Epidermal melanocyte (primary cell): Measurements from ENCODE around the gene EYS.
"Not testable (repeated sequence)": the region's sequence is repeated elsewhere in the genome, so short reads cannot be mapped to it uniquely, and the experiment has no call there.

ENCODE experiments used
- DNase-seq: peaks from one replicate; pipeline ENCODE4 v3.0.0; 2011; ENCODE audit warnings: low spot score; ENCODE audit not compliant: insufficient read length

EYS gene

GRCh38 chr6:64000818-64001491, 1706.1 kb downstream of the EYS start:
- DNase-seq = no peak

DNA sequence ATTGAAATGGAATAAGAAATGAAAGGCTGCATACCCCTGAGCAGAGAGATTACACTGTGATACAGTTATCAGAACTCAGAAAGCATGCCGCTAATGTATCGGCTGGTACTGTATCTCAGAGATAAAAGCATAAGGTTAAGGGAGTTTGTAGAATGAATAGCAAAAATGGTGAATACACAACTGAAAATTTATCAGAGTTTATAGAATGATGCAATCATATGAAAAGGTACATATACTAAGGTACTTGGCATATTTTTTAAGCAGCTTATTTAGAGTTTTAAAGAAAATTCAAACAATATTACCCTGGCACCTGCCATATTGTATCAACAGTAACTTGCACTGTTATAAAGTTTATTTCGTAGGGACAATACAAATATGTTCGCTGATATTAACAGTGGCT, 1707.4 kb downstream of the EYS start:
- DNase-seq = no peak

- DNase-seq = no peak
These were observed 1708.0 kb downstream of the EYS start for GRCh38 chr6:63998991-63999390.

DNA sequence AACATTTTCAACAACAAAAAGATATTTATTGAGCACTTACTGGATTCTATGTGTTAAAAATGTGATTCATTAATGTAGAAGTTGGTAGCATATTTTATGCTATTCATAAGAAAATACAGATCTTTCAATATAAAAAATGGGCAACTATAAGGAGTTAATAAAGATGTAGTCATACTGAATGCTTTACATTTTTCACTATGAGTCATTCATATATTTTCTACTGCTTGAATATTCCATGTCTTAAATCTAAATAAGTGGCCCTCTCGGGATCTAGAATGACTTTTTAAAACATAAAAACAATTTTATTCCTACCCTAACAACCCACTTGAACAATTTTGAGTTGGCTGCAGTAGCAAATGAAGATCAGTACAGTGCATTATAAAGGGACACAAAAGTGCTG, 1709.3 kb downstream of the EYS start:
- DNase-seq = no peak

- DNase-seq = no peak
These were observed 1709.8 kb downstream of the EYS start for GRCh38 chr6:63997221-63997620.

GRCh38 chr6:63985223-63985622, 1721.8 kb downstream of the EYS start:
- no peak for DNase-seq

GRCh38 chr6:63975699-63976098, 1731.3 kb downstream of the EYS start:
- DNase-seq = no peak

GRCh38 chr6:63968650-63969049, 1738.4 kb downstream of the EYS start:
- no peak for DNase-seq

DNA sequence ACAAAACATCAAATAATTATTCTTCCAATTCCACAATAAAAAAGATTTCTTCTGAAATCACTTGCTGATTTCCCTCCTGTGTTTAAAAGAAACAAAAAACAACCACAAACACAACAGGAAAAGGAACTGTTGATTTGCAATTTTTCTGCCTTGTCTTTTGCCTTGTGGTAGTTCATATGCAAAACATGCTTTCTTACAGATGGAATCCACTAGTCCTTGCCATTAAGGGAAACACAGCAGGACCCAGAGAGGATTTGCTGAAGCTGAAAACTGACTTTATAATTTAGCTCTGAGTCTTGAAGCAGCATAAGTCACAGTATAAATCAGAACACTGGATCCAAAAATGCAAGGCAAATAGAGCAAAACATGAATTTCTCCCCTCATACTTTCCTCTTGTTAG, 1742.7 kb downstream of the EYS start:
- no peak for DNase-seq

GRCh38 chr6:63963769-63964315, 1743.2 kb downstream of the EYS start:
- DNase-seq = no peak

GRCh38 chr6:63953336-63954021, 1753.5 kb downstream of the EYS start:
- not testable (repeated sequence) for DNase-seq

DNA sequence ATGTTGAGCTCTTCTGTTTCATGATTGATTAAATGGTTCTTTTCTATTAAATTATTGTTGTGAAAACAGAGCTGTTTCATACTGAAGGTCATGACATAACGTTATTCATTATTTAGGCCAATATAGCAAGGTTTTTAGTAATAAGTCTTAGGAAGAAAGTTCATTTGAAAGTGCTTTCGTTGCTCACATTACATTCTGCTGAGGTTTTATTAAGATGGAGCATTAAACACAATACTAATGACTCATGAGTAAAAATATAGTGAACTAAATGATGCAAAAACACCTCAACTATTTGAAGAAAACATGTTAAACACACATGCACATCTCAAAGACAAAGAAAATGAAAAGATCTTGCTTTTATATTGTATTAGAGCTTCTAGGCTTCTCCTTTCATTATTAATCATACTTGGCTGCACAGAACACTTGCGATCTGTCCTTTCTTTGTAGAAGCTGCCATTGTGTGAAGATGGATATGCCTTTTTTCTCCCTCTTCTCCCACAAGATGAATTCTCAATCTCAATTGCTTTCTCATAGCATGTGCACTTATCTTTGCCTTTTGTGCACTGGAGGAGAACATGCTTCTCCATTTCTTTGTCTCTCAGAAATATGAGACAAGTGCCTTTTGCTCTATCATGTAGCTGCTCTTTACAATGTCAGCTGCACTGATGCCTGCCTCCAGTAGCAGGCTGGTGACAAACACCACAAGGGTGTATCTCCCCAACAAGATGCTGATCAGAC, 1759.1 kb downstream of the EYS start:
- no peak for DNase-seq

DNA sequence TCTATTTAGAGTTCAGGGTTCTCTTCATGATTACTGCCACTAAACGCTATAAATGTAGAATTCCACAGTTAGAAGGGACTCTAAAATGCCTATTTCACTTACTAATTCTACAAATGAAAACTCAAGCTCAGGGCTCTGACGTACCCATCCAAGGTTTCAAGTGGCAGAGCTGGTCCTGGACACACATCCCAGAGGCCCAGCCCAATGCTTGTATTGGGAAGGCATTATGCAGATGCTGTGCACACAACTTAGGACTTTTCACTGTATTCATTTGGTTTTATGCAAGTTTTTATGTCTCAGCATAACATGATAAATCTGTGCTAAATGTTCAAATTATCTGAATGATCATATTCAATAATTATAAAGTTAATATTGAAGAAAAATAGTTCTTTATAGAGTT, 1761.0 kb downstream of the EYS start:
- DNase-seq = no peak

GRCh38 chr6:63943826-63944225, 1763.2 kb downstream of the EYS start:
- no peak for DNase-seq

GRCh38 chr6:63941747-63942470, 1765.1 kb downstream of the EYS start:
- no peak for DNase-seq

DNA sequence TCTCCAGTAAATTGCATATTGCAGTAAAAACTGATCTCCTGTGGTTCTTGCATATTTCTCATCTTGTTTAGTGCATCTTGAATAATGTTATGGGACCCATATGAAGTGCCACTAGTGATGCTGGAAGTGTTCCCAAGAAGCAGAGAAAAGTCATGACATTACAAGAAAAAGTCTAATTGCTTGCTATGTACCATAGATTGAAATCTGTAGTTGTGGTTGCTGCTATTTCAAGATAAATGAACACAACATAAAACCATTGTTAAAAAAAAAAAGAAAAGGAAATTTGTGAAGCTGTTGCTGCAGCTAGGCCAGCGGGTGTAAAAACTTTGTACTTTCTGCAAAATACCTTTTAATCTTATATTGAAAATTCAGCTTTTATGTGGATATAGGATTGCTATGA, 1767.0 kb downstream of the EYS start:
- DNase-seq = no peak

GRCh38 chr6:63936399-63936798, 1770.6 kb downstream of the EYS start:
- DNase-seq = no peak

DNA sequence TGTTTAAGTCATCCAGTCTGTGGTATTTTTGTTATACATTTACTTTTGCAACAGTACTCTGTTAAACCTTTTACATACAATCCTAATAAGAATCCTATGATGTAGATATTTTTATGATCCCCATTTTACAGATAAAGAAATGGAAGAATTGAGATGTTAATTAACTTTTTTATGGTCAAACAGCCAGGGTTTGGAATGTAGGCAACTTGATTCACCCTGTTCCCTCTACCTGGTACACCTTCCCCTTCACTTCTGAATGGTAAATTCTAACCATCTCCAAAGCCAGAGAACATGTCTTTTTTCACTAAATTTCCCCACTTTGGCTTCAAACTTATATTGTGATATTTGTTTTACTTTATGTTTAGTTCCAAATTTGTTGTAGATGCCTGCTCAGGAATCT, 1771.3 kb downstream of the EYS start:
- DNase-seq = no peak

GRCh38 chr6:63933948-63934347, 1773.1 kb downstream of the EYS start:
- DNase-seq = not testable (repeated sequence)

- DNase-seq = no peak
These were observed 1776.2 kb downstream of the EYS start for GRCh38 chr6:63930848-63931247.

DNA sequence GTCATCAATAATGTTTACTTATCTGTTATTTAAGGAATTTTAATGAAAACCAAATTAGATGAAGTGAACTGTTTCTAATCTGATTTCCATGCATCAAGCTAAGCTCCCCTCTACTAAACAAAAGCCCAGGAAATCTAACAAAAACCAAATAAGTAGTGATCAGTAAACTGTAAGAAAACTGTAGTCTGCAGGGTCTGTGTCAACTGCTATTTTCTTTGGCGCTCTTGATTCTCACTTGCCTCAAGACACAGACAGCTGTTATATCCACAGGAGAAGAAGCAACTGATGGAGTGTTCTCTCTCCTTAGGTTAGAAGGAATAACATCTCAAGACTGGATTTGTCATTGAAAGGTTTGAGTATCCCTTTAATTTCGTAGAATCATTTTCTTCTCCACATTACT, 1777.9 kb downstream of the EYS start:
- no peak for DNase-seq

GRCh38 chr6:63928613-63929012, 1778.4 kb downstream of the EYS start:
- no peak for DNase-seq
